ENCODE measurements around the gene FAH. TPM values are rescaled to one million over a fixed set of nuclear protein-coding genes. Genes with fewer than 3 reads are reported as not detected.

The FAH gene
- total and polyA plus RNA-seq, 10 of the 15 experiments (the other 5 are each of a cell fraction or from before 2014, with no cell fraction given), result 36.3 to 121 (median 62.0) TPM

DNA sequence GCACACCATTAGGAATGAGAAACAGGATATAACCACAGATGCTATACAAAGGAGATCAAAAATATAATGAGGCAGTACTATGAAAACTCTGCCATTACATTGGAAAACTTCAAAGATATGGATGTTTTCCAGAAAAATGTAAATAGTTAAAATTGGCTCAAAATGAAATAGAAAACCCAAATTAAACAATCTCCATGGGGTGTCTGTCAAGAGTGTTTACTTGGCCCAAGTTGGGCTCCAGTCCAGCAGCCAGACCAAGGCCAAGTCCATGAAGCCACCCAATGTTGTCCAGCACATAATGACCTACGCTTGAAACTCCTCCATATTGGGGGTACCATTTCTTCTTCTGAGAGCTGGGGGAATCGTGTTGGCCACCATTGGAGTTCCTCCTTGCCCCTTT, 62.1 kb downstream of the FAH start:
- 35% methylated on average over 2 of the region's 2 CpGs for WGBS (ENCODE audit: insufficient coverage, insufficient replicate concordance, low lambda C conversion rate, missing lambda C conversion rate)
- in situ Hi-C loops (cut with MboI), result no loop called here
- SMC1A ChIA-PET (ENCODE audit: uncharacterized antibody, unreplicated experiment), result no interaction called here
- Histone ChIP-seq H2AFZ (ENCODE audit: control insufficient read depth, low read depth, low read length) (no peak overlapping the region), H3K27ac (ENCODE audit: control insufficient read depth, insufficient read depth) (no peak overlapping the region), H3K4me1 (ENCODE audit: control insufficient read depth, insufficient read depth, low read length) (peaks cover 9% of the 10 kb centered on the region), H3K27me3 (replicated peaks in 1 of 2; ENCODE audit: control insufficient read depth in 2 of 2, insufficient read depth in 2 of 2, low read length in 1 of 2) (no peaks in the 10 kb centered on the region; a peak in 1 of 4 replicates), H3K79me2 (ENCODE audit: control insufficient read depth, insufficient read depth, low read length) (no peaks in the 10 kb centered on the region), H3K9me3 (replicated peaks; ENCODE audit: control insufficient read depth, insufficient read depth, low read length) (no peaks in the 10 kb centered on the region), H3K9ac (ENCODE audit: control insufficient read depth, insufficient read depth, low read length) (no peak overlapping the region), H3K4me3 (no peak overlapping the region), H4K20me1 (ENCODE audit: control insufficient read depth, insufficient read depth) (no peaks in the 10 kb centered on the region), H3K36me3 (ENCODE audit: control insufficient read depth in 2 of 2, insufficient read depth in 2 of 2, low read length in 1 of 2) (no peaks in the 10 kb centered on the region), H3K4me2 (ENCODE audit: control insufficient read depth, insufficient read depth) (no peak overlapping the region)
- BruUV-seq (replicated peaks), result no TSS peak
- DNase-seq (ENCODE audit: low read depth, low spot score) (no peak), ATAC-seq (no peak), FAIRE-seq (no peak)
- RAD21 ChIA-PET (ENCODE audit: unreplicated experiment), result no interaction called here
- intact Hi-C loops (cut with micrococcal nuclease; ENCODE audit: unreplicated experiment), result no loop called here
- POLR2A ChIA-PET, result interaction anchor here (0.6 kb wide), 1 partner anchor 208 kb away, joined by 3 read pairs; no protein-coding TSS in a partner anchor
- CTCF ChIA-PET, result interaction anchor here (0.6 kb wide), 1 partner anchor 1030 kb away, joined by 3 read pairs; no protein-coding TSS in a partner anchor
- no peak for TF ChIP-seq SIX5 (IDR thresholded peaks at IDR 0.05; ENCODE audit: low read depth, low read length, severe bottlenecking)
- TF ChIP-seq IKZF2 (IDR thresholded peaks at IDR 0.05), result no peak
- TF ChIP-seq CHD1 (IDR thresholded peaks at IDR 0.05; ENCODE audit: low read depth, low read length), result no peak
- no peak for TF ChIP-seq CREM (IDR thresholded peaks at IDR 0.05; ENCODE audit: low read depth)
- TF ChIP-seq, protein P1, sequence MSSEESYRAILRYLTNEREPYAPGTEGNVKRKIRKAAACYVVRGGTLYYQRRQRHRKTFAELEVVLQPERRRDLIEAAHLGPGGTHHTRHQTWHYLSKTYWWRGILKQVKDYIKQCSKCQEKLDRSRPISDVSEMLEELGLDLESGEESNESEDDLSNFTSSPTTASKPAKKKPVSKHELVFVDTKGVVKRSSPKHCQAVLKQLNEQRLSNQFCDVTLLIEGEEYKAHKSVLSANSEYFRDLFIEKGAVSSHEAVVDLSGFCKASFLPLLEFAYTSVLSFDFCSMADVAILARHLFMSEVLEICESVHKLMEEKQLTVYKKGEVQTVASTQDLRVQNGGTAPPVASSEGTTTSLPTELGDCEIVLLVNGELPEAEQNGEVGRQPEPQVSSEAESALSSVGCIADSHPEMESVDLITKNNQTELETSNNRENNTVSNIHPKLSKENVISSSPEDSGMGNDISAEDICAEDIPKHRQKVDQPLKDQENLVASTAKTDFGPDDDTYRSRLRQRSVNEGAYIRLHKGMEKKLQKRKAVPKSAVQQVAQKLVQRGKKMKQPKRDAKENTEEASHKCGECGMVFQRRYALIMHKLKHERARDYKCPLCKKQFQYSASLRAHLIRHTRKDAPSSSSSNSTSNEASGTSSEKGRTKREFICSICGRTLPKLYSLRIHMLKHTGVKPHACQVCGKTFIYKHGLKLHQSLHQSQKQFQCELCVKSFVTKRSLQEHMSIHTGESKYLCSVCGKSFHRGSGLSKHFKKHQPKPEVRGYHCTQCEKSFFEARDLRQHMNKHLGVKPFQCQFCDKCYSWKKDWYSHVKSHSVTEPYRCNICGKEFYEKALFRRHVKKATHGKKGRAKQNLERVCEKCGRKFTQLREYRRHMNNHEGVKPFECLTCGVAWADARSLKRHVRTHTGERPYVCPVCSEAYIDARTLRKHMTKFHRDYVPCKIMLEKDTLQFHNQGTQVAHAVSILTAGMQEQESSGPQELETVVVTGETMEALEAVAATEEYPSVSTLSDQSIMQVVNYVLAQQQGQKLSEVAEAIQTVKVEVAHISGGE (CRISPR knock-in tag; IDR thresholded peaks at IDR 0.05), result no peak
- no peak for TF ChIP-seq EP300 (IDR thresholded peaks at IDR 0.05; ENCODE audit: borderline replicate concordance in 1 of 2, control insufficient read depth in 1 of 2, low read depth in 2 of 2, low read length in 2 of 2)
- TF ChIP-seq, protein P2, sequence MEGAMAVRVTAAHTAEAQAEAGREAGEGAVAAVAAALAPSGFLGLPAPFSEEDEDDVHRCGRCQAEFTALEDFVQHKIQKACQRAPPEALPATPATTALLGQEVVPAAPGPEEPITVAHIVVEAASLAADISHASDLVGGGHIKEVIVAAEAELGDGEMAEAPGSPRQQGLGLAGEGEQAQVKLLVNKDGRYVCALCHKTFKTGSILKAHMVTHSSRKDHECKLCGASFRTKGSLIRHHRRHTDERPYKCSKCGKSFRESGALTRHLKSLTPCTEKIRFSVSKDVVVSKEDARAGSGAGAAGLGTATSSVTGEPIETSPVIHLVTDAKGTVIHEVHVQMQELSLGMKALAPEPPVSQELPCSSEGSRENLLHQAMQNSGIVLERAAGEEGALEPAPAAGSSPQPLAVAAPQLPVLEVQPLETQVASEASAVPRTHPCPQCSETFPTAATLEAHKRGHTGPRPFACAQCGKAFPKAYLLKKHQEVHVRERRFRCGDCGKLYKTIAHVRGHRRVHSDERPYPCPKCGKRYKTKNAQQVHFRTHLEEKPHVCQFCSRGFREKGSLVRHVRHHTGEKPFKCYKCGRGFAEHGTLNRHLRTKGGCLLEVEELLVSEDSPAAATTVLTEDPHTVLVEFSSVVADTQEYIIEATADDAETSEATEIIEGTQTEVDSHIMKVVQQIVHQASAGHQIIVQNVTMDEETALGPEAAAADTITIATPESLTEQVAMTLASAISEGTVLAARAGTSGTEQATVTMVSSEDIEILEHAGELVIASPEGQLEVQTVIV (IDR thresholded peaks at IDR 0.05; ENCODE audit: borderline replicate concordance, partially characterized antibody), result no peak
- TF ChIP-seq PML (IDR thresholded peaks at IDR 0.05; ENCODE audit: low read length), result no peak
- TF ChIP-seq, protein P3, sequence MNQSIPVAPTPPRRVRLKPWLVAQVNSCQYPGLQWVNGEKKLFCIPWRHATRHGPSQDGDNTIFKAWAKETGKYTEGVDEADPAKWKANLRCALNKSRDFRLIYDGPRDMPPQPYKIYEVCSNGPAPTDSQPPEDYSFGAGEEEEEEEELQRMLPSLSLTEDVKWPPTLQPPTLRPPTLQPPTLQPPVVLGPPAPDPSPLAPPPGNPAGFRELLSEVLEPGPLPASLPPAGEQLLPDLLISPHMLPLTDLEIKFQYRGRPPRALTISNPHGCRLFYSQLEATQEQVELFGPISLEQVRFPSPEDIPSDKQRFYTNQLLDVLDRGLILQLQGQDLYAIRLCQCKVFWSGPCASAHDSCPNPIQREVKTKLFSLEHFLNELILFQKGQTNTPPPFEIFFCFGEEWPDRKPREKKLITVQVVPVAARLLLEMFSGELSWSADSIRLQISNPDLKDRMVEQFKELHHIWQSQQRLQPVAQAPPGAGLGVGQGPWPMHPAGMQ (IDR thresholded peaks at IDR 0.05; ENCODE audit: borderline replicate concordance), result no peak
- TF ChIP-seq YY1 (IDR thresholded peaks at IDR 0.05; ENCODE audit: low read depth, low read length), result no peak
- TF ChIP-seq, protein P4, sequence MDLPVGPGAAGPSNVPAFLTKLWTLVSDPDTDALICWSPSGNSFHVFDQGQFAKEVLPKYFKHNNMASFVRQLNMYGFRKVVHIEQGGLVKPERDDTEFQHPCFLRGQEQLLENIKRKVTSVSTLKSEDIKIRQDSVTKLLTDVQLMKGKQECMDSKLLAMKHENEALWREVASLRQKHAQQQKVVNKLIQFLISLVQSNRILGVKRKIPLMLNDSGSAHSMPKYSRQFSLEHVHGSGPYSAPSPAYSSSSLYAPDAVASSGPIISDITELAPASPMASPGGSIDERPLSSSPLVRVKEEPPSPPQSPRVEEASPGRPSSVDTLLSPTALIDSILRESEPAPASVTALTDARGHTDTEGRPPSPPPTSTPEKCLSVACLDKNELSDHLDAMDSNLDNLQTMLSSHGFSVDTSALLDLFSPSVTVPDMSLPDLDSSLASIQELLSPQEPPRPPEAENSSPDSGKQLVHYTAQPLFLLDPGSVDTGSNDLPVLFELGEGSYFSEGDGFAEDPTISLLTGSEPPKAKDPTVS (IDR thresholded peaks at IDR 0.05; ENCODE audit: low read depth, low read length), result no peak
- no peak for TF ChIP-seq TCF3 (IDR thresholded peaks at IDR 0.05; ENCODE audit: borderline replicate concordance, insufficient read depth, low read depth, low read length)
- TF ChIP-seq SREBF1 (IDR thresholded peaks at IDR 0.05; ENCODE audit: low read length), result no peak
- TF ChIP-seq, protein P5, sequence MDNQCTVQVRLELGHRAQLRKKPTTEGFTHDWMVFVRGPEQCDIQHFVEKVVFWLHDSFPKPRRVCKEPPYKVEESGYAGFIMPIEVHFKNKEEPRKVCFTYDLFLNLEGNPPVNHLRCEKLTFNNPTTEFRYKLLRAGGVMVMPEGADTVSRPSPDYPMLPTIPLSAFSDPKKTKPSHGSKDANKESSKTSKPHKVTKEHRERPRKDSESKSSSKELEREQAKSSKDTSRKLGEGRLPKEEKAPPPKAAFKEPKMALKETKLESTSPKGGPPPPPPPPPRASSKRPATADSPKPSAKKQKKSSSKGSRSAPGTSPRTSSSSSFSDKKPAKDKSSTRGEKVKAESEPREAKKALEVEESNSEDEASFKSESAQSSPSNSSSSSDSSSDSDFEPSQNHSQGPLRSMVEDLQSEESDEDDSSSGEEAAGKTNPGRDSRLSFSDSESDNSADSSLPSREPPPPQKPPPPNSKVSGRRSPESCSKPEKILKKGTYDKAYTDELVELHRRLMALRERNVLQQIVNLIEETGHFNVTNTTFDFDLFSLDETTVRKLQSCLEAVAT (IDR thresholded peaks at IDR 0.05), result no peak
- TF ChIP-seq IRF4 (IDR thresholded peaks at IDR 0.05; ENCODE audit: low read depth, low read length), result no peak
